ENCODE data around the gene TNNI3K. TPM values are rescaled to one million over a fixed set of nuclear protein-coding genes. Genes with fewer than 3 reads are reported as not detected.
A peak's percentile ranks its signal among the peaks of the same experiment; 100 is the strongest.

TNNI3K gene
- total and polyA plus RNA-seq, 8 donors: 0.34 to 2.2 (median 0.39) TPM; not detected in 2

GRCh38 chr1:74340656-74341055 lies 105.5 kb downstream of the TNNI3K start:
- intact Hi-C loops (cut with DNase I): no loop called here
- FAIRE-seq: no peak
- ATAC-seq: no peak
- H3K27ac ChIP-seq: no peak overlapping the region
- H3K36me3 ChIP-seq: no peaks in the 10 kb centered on the region
- TF ChIP-seq CTCF (IDR thresholded peaks at IDR 0.05): no peak
- DNase-seq: no peak
- H3K4me1 ChIP-seq: no peaks in the 10 kb centered on the region
- H3K9me3 ChIP-seq: no peaks in the 10 kb centered on the region
- no peaks in the 10 kb centered on the region for H3K27me3 ChIP-seq
- no peak overlapping the region for H3K4me3 ChIP-seq
- 52 to 62% methylated on average over 2 of the region's 2 CpGs for WGBS, 2 donors

DNA sequence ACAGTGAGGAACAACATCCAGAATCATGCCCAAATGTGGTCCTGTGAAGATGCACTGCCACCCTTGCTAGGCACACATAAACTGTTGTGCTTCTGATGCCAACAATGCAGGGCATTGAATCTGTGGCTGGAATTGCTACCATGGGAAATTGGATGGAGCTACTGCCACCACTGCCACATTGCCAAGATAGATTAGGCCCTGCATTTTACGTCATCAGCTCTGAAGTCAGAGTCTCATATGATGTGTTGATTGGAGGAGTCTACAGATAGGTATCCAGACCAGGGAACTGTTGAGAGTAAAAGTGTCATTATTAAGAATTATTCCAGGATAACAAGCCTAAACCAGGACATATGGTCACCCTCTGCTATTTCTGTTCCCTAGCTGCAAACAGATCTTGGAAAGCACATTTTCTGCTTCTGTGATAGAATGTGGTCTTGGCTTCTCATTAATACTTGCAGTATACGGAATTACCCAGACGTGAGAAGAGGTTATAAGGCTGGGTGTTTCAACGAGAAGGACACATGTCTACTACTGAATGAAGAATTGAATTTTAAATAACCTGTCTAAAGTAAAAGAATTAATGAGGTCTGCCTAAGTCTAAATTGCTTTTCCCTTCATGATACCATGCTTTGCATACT lies 106.6 kb downstream of the TNNI3K start:
- intact Hi-C loops (cut with DNase I): no loop called here
- no peaks in the 10 kb centered on the region for H3K9me3 ChIP-seq

DNA sequence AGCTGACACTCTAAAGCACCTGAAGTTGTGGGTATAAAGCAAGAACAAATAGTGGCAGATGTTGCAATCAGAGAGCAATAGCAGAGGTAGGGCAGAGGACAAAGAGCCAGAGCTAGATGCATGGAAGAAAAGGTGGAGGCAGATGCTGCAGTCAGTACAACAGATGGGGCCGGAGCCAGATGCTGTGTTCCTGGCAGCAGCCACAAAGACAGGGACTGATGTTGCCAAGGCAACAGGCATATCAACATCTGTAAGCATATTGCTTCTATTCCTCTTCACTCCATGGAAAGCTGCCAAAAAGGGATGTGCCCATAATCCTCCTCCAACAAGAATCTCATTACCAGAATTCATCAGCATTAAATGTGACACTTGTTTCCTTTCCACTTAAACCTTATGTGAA lies 108.0 kb downstream of the TNNI3K start:
- Histone ChIP-seq H3K27ac (no peak overlapping the region), H3K27me3 (no peaks in the 10 kb centered on the region), H3K4me3 (no peak overlapping the region), H3K36me3 (no peaks in the 10 kb centered on the region), H3K9me3 (no peaks in the 10 kb centered on the region), H3K4me1 (no peaks in the 10 kb centered on the region)
- ATAC-seq: peak in 2 of 4 donors; percentile 79 to 82
- TF ChIP-seq CTCF (IDR thresholded peaks at IDR 0.05): no peak
- DNase-seq: peak in 3 of 6 donors; percentile 7 to 19 (median 12)
- no peak for FAIRE-seq
- intact Hi-C loops (cut with DNase I): no loop called here
- 67 to 72% methylated on average over 1 of the region's 1 CpG for WGBS, 2 donors

More for the DNA sequence above, 106.6 kb downstream of the TNNI3K start:
- no peak for TF ChIP-seq CTCF (IDR thresholded peaks at IDR 0.05)
- DNase-seq (no peak), FAIRE-seq (no peak), ATAC-seq (no peak)
- 75 to 83% methylated on average over 4 of the region's 4 CpGs for WGBS, 2 donors
- Histone ChIP-seq H3K4me1 (no peaks in the 10 kb centered on the region), H3K27ac (no peak overlapping the region), H3K36me3 (no peaks in the 10 kb centered on the region), H3K27me3 (no peaks in the 10 kb centered on the region), H3K4me3 (no peak overlapping the region)

GRCh38 chr1:74344387-74344786 lies 109.2 kb downstream of the TNNI3K start:
- no peaks in the 10 kb centered on the region for H3K4me1 ChIP-seq
- H3K27ac ChIP-seq: no peak overlapping the region
- no peaks in the 10 kb centered on the region for H3K27me3 ChIP-seq
- no peak for TF ChIP-seq CTCF (IDR thresholded peaks at IDR 0.05)
- no peak for FAIRE-seq
- intact Hi-C loops (cut with DNase I): no loop called here
- no peaks in the 10 kb centered on the region for H3K9me3 ChIP-seq
- H3K36me3 ChIP-seq: no peaks in the 10 kb centered on the region
- H3K4me3 ChIP-seq: no peak overlapping the region
- no peak for ATAC-seq
- 40 to 70% methylated on average over 1 of the region's 1 CpG for WGBS, 2 donors
- no peak for DNase-seq

DNA sequence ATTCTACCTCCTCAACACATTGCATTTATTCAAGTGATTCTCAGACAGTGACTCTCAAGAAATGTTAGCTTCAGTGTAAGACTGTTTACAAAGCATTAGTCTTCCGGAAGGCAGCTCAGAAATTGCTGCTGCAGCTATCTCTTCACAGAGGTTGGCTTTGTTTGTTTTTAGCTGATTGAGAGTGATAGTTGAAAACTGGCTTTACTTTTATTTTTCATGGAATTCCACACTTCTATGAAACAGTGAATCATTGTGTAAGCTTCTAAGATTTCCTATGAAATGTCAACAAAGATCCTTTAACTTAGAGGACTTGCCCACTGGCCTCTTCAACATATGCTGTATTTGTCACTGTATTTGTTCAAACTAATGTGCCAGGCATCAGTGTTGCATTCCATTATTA lies 121.3 kb downstream of the TNNI3K start:
- no peaks in the 10 kb centered on the region for H3K27me3 ChIP-seq
- 46 to 55% methylated on average over 1 of the region's 1 CpG for WGBS, 2 donors
- no peak for TF ChIP-seq CTCF (IDR thresholded peaks at IDR 0.05)
- no peak overlapping the region for H3K27ac ChIP-seq
- ATAC-seq (no peak), FAIRE-seq (no peak), DNase-seq (no peak)
- H3K36me3 ChIP-seq: no peaks in the 10 kb centered on the region
- no peaks in the 10 kb centered on the region for H3K9me3 ChIP-seq
- no peak overlapping the region for H3K4me3 ChIP-seq
- intact Hi-C loops (cut with DNase I): no loop called here
- H3K4me1 ChIP-seq: no peaks in the 10 kb centered on the region
